SU-DHL-6 (cell line): ENCODE measurements around the gene KCNS1.

Experiments
- CTCF ChIP-seq: fragments of 200-600 bp; sonication (generic); IDR thresholded peaks from one replicate; pipeline ENCODE4 v1.5.1; 2017; ENCODE audit warnings: antibody characterized with exemption, mild to moderate bottlenecking, low read length, moderate library complexity; ENCODE audit not compliant: insufficient read depth, poor library complexity, severe bottlenecking
- EZH2phosphoT487 ChIP-seq: fragments of 200-600 bp; sonication (generic), shearing (Covaris generic); conservative IDR thresholded peaks from 2 replicates; pipeline ENCODE4 v1.6.1; 2018; ENCODE audit warnings: mild to moderate bottlenecking, antibody characterized with exemption, low read length, moderate library complexity, mixed read lengths

GRCh38 chr20:45136911-45137310, 36.0 kb upstream of the KCNS1 start:
- TF ChIP-seq CTCF = no peak
- TF ChIP-seq EZH2phosphoT487 = no peak
